Measurements from ENCODE around the gene CPZ. TPM values are rescaled to one million over a fixed set of nuclear protein-coding genes. Genes with fewer than 3 reads are reported as not detected.

CPZ gene
- total RNA-seq, 1 experiment from 2014 or later = not detected

GRCh38 chr4:8605289-8605688, 12.7 kb downstream of the CPZ start:
- H3K4me3 Mint-ChIP-seq (ENCODE audit: low read depth, unreplicated experiment) = no peak overlapping the region
- CTCF ChIA-PET = interaction anchor here (0.5 kb wide), 1 partner anchor 170 kb away, joined by 3 read pairs; no protein-coding TSS in a partner anchor
- no peak for TF ChIP-seq CTCF (IDR thresholded peaks at IDR 0.05; ENCODE audit: unreplicated experiment)
- peaks cover 37% of the 10 kb centered on the region for H3K27me3 Mint-ChIP-seq (ENCODE audit: unreplicated experiment)
- intact Hi-C loops (cut with micrococcal nuclease; ENCODE audit: unreplicated experiment) = no loop called here
- H3K9me3 Mint-ChIP-seq (ENCODE audit: low read depth, unreplicated experiment) = no peaks in the 10 kb centered on the region
- DNase-seq = no peak
- no peaks in the 10 kb centered on the region for H3K4me1 Mint-ChIP-seq (ENCODE audit: low read depth, unreplicated experiment)
- no peaks in the 10 kb centered on the region for H3K36me3 Mint-ChIP-seq (ENCODE audit: insufficient read depth, unreplicated experiment)
- no peak overlapping the region for H3K27ac Mint-ChIP-seq (ENCODE audit: unreplicated experiment)
- BruUV-seq (replicated peaks) = no TSS peak

- Mint-ChIP-seq H3K36me3 (ENCODE audit: insufficient read depth, unreplicated experiment) (no peaks in the 10 kb centered on the region), H3K27me3 (ENCODE audit: unreplicated experiment) (peaks cover 49% of the 10 kb centered on the region), H3K4me3 (ENCODE audit: low read depth, unreplicated experiment) (no peak overlapping the region), H3K9me3 (ENCODE audit: low read depth, unreplicated experiment) (no peaks in the 10 kb centered on the region), H3K27ac (ENCODE audit: unreplicated experiment) (no peak overlapping the region), H3K4me1 (ENCODE audit: low read depth, unreplicated experiment) (no peaks in the 10 kb centered on the region)
- CTCF ChIA-PET = no interaction called here
- intact Hi-C loops (cut with micrococcal nuclease; ENCODE audit: unreplicated experiment) = no loop called here
- no peak for TF ChIP-seq CTCF (IDR thresholded peaks at IDR 0.05; ENCODE audit: unreplicated experiment)
- no TSS peak for BruUV-seq (replicated peaks)
- DNase-seq = no peak
These were observed 13.9 kb downstream of the CPZ start for GRCh38 chr4:8606476-8606875.

- Mint-ChIP-seq H3K4me3 (ENCODE audit: low read depth, unreplicated experiment) (no peak overlapping the region), H3K4me1 (ENCODE audit: low read depth, unreplicated experiment) (no peaks in the 10 kb centered on the region), H3K27ac (ENCODE audit: unreplicated experiment) (no peak overlapping the region), H3K9me3 (ENCODE audit: low read depth, unreplicated experiment) (no peaks in the 10 kb centered on the region), H3K36me3 (ENCODE audit: insufficient read depth, unreplicated experiment) (no peaks in the 10 kb centered on the region), H3K27me3 (ENCODE audit: unreplicated experiment) (peaks cover 51% of the 10 kb centered on the region)
- intact Hi-C loops (cut with micrococcal nuclease; ENCODE audit: unreplicated experiment) = no loop called here
- no peak for DNase-seq
- CTCF ChIA-PET = no interaction called here
- BruUV-seq (replicated peaks) = no TSS peak
- TF ChIP-seq CTCF (IDR thresholded peaks at IDR 0.05; ENCODE audit: unreplicated experiment) = no peak
These were observed 14.4 kb downstream of the CPZ start for GRCh38 chr4:8606966-8607365.

GRCh38 chr4:8607603-8608481, 15.3 kb downstream of the CPZ start:
- CTCF ChIA-PET = interaction anchor here (0.6 kb wide), 2 partner anchors 11 to 179 kb away, joined by 5 to 6 read pairs; no protein-coding TSS in a partner anchor
- intact Hi-C loops (cut with micrococcal nuclease; ENCODE audit: unreplicated experiment) = no loop called here
- no peaks in the 10 kb centered on the region for H3K4me1 Mint-ChIP-seq (ENCODE audit: low read depth, unreplicated experiment)
- H3K27ac Mint-ChIP-seq (ENCODE audit: unreplicated experiment) = no peak overlapping the region
- BruUV-seq (replicated peaks) = no TSS peak
- no peak overlapping the region for H3K4me3 Mint-ChIP-seq (ENCODE audit: low read depth, unreplicated experiment)
- H3K36me3 Mint-ChIP-seq (ENCODE audit: insufficient read depth, unreplicated experiment) = no peaks in the 10 kb centered on the region
- H3K9me3 Mint-ChIP-seq (ENCODE audit: low read depth, unreplicated experiment) = no peaks in the 10 kb centered on the region
- peaks cover 51% of the 10 kb centered on the region for H3K27me3 Mint-ChIP-seq (ENCODE audit: unreplicated experiment)
- peak; percentile 61 for DNase-seq
- TF ChIP-seq CTCF (IDR thresholded peaks at IDR 0.05; ENCODE audit: unreplicated experiment) = peak; percentile 88

Measured in Calu3 (cell line).